GM20431 (cell line): ENCODE data around the gene FBXO36.

Source experiments
- in situ Hi-C: fragments of 300-500 bp; cut with MseI, MboI; formaldehyde crosslinking; loops from one replicate; pipeline ENCODE4 v1.15.0; 2020; ENCODE audit warnings: low sequenced_read_pairs; ENCODE audit not compliant: unreplicated experiment

Gene FBXO36

DNA sequence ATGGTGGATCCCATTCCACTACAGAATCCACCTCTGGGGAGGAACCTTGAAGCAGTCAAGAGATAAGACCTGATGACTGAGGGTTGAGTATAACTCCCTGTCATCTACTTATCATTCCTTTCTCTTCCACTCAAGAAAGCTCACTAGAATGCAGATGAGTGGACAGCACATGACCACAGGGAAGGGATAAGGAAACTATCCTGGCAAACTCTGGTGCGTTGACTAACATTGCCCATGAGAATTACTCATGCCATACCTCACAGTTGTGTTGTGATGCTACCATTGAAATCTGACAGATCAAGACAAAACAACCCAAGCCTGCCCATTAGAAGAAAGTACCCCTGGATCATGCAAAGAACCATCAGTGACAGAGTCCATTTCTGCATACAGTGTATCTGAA lies 119.9 kb downstream of the FBXO36 start:
- in situ Hi-C loops, result no loop called here

DNA sequence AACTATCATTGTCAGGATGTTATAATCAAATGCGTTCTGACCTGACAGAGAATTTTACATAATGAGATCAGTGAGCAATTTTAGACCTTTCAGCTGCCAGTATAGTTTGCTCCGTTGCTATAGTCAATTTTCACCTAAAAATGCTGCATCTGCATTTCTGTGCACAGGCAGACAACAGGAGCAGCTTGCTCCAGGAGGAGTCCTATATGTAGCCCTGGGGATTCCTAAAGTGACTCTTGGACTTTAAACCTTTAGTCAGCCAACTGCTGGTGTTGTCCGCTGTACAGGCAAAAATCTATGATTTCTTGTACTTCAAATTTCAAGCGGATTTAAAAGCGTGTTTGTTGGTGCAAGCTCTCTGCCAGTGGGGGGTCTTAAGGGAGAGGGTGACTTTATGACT lies 120.7 kb downstream of the FBXO36 start:
- in situ Hi-C loops, result no loop called here

DNA sequence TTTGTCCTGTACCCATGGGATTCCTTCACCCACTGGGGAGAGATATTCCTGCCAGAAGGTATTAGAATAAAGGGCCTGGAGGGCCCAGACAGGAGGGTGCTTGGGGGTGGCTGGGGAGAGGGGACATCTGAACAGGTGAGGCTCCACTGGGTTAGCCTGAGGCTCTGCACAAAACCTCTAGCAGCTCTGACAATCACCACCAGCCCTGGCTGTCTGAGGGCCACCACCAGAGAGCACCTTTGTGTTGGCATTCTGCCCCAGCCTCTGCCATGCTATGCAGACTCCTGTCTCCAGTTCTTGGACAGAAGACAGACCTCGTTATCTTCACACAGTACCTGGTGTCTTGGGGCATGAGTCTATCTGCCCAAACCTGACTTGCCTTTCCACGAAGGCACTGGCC lies 121.2 kb downstream of the FBXO36 start:
- in situ Hi-C loops, result no loop called here

DNA sequence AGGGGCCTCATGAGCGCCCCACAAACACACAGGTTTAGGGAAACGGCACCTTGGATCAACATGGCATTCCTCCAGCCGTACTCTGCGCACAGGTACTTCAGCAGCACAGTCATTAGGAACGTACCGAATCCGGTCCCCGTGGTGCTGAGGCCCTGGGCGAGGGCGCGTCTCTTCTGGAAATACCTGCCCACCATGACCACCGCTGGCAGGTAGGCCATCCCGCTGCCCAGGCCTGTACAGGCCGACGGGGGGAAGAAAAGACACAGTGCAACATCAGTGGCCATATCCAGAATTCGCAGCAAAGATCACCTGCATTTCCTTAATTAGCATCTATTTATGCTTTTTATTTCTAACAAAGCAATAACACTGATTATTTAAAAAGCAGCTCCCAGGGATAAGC lies 124.2 kb downstream of the FBXO36 start:
- in situ Hi-C loops, result no loop called here

DNA sequence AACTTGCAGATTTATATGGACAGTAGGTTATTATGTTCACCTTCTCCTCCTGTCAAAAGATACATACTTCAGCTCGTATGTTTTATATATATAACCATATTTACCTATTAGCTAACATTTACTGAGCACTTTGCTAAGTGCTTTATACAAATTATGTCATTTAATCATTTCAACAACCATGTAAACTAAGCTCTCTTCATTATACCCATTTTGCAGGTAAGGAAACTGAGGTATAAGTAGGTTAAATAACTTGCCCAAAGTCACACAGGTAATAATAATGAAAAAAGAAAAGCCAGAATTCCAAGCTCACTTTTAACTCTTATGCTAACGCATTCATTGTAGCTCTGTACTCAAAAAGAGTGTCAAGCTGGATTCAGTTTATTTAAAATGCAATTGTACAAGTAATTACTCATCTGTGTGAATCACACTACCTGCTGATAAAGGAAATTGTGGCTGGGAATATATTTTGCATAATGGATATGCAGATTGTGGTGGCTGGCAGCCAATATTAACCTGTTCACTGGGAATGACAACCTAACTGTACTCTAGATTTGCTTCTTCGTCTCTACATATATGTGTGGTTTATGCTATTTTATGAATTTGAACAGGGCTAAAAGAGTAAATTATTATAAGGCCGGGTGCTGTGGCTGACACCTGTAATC lies 125.8 kb downstream of the FBXO36 start:
- in situ Hi-C loops, result no loop called here

DNA sequence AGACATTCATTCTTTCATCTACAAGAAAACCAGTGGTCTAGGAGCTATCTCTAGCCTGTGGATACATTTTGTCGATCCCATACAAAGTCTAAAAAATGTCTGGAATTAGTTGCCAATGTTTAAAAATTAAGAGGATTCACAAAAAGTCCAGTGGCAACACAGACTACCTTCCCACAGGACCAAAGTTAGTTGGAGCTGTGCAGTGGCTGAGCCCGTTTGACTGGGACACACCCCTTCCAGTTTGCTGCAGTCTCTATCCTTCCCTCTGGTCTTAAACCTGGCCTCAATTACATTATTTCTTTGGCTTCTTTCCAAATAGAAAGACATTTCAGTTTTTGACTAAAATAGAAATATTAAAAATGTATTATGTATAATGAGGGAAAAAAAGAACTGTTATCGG lies 127.8 kb downstream of the FBXO36 start:
- in situ Hi-C loops, result no loop called here

DNA sequence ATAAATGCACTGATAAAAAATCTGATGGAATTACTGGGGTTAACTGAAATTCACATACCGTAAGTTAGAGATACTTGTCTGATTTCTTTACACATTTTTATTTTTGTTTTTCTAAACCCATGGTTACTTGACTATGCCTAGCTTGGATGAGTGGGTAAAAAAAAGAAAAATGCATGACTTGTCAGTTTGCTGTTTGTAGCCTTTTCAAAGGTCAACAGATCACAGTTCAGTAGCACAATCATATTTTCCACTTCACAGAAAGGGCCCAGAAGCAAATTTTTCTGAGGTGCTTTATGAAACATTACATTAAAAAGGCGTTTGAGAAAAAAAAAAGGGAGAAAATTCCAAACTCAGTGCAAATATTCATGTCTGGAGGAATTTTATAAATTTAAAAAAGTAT lies 130.0 kb downstream of the FBXO36 start:
- in situ Hi-C loops, result no loop called here

DNA sequence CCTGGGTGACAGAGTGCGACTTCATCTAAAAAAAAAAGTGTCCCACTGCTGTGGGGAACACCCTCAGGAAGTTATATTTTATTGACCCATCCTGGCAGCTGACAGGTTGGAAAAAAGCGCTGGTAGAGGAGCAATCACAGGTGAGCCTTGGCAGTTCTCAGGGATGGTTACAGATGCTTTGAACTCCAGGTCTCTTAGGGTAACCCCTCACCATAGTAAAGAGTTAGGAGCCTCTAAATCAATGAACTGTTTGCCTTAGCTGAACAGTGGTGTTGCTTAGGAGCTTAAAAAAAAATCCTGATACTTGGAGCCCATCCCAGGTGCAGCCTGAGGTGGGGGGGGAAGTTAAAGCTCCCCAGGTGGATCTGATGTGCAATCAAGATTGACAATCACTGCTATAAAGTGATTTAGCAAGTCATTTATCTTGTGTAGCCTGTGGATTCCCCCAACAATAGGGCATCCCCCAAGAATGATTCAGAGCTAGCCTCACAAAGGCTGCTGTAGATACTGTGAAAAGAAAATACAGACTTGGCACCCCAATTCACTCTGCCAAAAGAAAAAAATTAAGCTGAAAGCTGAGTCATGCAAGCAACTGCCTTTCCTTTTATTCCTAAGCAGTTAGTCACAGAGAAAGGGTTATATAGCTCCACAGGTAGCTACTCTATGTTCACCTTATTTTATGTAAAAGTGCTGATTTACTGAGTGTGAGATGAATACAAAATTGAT lies 131.6 kb downstream of the FBXO36 start:
- in situ Hi-C loops, result no loop called here

DNA sequence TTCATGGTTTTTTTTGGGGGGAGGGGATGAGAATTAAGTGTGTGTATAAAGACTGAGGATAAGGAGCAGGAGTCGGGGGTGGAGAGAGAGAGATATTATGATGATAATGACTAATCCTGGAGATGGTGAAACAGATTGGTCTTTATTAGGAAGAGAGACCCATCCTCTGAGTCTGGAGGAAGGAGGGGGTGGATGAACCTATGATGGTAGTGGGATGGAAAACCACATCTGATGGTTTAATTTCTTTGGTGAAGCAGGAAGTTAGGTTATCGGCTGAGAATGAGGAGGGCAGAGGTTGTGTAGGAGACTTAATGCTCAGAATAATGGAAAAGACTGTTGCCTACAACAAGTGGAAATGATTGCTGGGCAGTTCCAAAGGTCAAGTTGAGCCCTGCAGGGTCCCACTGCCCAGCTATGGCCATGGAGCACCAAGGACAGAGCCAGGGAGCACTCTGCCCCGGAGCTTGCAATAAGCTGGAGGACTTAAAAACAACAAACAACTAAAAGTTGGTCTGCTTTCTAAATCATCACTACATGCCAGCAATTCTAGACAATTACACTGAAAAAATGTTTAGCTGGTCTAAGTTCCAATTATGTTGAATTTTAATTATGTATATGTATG lies 138.5 kb downstream of the FBXO36 start:
- in situ Hi-C loops, result no loop called here
